Natural killer cell (primary cell): ENCODE results near the gene GPR37L1. TPM values are rescaled to one million over a fixed set of nuclear protein-coding genes. Genes with fewer than 3 reads are reported as not detected.
"Not testable (repeated sequence)": the region's sequence is repeated elsewhere in the genome, so short reads cannot be mapped to it uniquely, and the experiment has no call there.

ENCODE experiments used
- ATAC-seq, 3 donors: fragments of 150-1000 bp in 2 of 3; fragments of 200-7000 bp in 1 of 3; cut with Tn5 transposase; 1 replicate in 1 of 3; 2 replicates in 2 of 3; pipeline ENCODE4 v1.10.0; 2021; ENCODE audit warnings: mild to moderate bottlenecking in 2 of 3, moderate library complexity in 2 of 3
- DNase-seq, 2 donors: peaks; one replicate each; pipeline versions ENCODE4 v3.0.0 to v3.0.0-alpha.2; 2013 to 2021; ENCODE audit warnings: mixed read lengths in 1 of 2
- H3K27ac ChIP-seq: one replicate; pipeline ENCODE4 v1.5.1; 2013; ENCODE audit warnings: mild to moderate bottlenecking, low read length
- H3K27me3 ChIP-seq: one replicate; pipeline ENCODE4 v1.6.1; 2013; ENCODE audit warnings: low read length; ENCODE audit not compliant: control insufficient read depth, insufficient read depth
- H3K36me3 ChIP-seq: one replicate; pipeline ENCODE4 v1.6.1; 2013; ENCODE audit warnings: low read length; ENCODE audit not compliant: control insufficient read depth, insufficient read depth
- H3K4me1 ChIP-seq: one replicate; pipeline ENCODE4 v1.6.1; 2013; ENCODE audit warnings: low read length; ENCODE audit not compliant: control insufficient read depth, insufficient read depth
- H3K4me3 ChIP-seq: one replicate; pipeline ENCODE4 v1.5.1; 2013; ENCODE audit warnings: low read length
- H3K9me3 ChIP-seq: one replicate; pipeline ENCODE4 v1.6.1; 2013; ENCODE audit warnings: low read length; ENCODE audit not compliant: control insufficient read depth, insufficient read depth
- H3K27ac Mint-ChIP-seq, 2 donors: one replicate each; pipeline ENCODE4 v1.8.0; 2022; ENCODE audit warnings: mild to moderate bottlenecking in 2 of 2, mixed read lengths in 2 of 2, moderate library complexity in 1 of 2
- H3K27me3 Mint-ChIP-seq, 2 donors: one replicate each; pipeline ENCODE4 v1.8.0; 2022; ENCODE audit warnings: low read depth in 2 of 2, mixed read lengths in 2 of 2
- H3K36me3 Mint-ChIP-seq: one replicate; pipeline ENCODE4 v1.8.0; 2022; ENCODE audit warnings: mixed read lengths
- H3K4me1 Mint-ChIP-seq, 2 donors: one replicate each; pipeline ENCODE4 v1.8.0; 2022; ENCODE audit warnings: mixed read lengths in 2 of 2
- H3K4me3 Mint-ChIP-seq: one replicate; pipeline ENCODE4 v1.8.0; 2022; ENCODE audit warnings: mild to moderate bottlenecking, moderate library complexity, mixed read lengths
- H3K9me3 Mint-ChIP-seq, 2 donors: one replicate each; pipeline ENCODE4 v1.8.0; 2022; ENCODE audit warnings: mixed read lengths in 2 of 2
- WGBS: methylation state at CpG from one replicate; pipeline ENCODE4 v1.1.7; 2013; ENCODE audit warnings: missing lambda C conversion rate; ENCODE audit not compliant: insufficient coverage; 5-methylcytosine and 5-hydroxymethylcytosine counted together
- intact Hi-C: fragments of 100-400 bp; cut with micrococcal nuclease; formaldehyde crosslinking; loops from one replicate; pipeline ENCODE4 v1.14.2; 2022
- total RNA-seq, 4 donors: library from RNA; stranded (reverse); fragments of 120-200 nt in 1 of 4; gene quantifications; one replicate each; pipeline versions ENCODE4 v1.2.3 to v1.2.4, GENCODE V29; 2013 to 2022
- TF ChIP-seq, protein P1 (sequence below): fragments of 200-600 bp; IDR thresholded peaks from one replicate; pipeline ENCODE4 v1.8.0; 2022; ENCODE audit warnings: antibody characterized with exemption

The GPR37L1 gene
- total RNA-seq, 3 donors from 2014 or later (not counting 1 experiment from before 2014, with no cell fraction given) = not detected

DNA sequence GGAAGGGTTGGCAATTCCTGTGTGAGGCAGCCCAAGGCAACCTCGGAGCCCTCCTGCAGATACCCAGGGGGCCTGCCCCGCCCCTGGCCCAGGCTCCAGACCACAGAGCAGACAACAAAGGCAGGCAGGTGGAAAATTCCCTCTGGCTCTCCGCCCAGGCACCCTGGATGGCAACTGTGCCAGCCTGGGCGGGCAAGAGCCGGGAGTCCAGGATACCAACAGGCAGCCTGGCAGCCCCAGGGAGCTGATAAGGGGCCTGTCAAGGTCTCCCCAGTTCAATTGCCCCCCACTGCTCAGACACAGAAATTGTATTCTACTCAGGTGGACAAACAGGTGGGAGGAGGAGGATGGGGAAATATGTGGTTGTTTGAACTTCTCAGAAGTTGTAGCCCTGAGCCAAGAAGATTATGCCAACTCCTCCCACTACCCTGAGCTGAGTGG lies 15.4 kb upstream of the GPR37L1 start:
- no peaks in the 10 kb centered on the region for H3K9me3 ChIP-seq
- no peaks in the 10 kb centered on the region for H3K27me3 ChIP-seq
- H3K4me1 ChIP-seq = no peaks in the 10 kb centered on the region
- 75% methylated on average over 5 of the region's 5 CpGs for WGBS
- H3K36me3 ChIP-seq = no peaks in the 10 kb centered on the region
- no peak overlapping the region for H3K27ac ChIP-seq
- no peaks in the 10 kb centered on the region for H3K27me3 Mint-ChIP-seq
- no peak for ATAC-seq
- intact Hi-C loops = no loop called here
- no peak overlapping the region for H3K27ac Mint-ChIP-seq
- DNase-seq = no peak
- H3K4me3 Mint-ChIP-seq = no peak overlapping the region
- no peaks in the 10 kb centered on the region for H3K4me1 Mint-ChIP-seq
- H3K9me3 Mint-ChIP-seq = no peaks in the 10 kb centered on the region
- H3K4me3 ChIP-seq = no peak overlapping the region
- no peaks in the 10 kb centered on the region for H3K36me3 Mint-ChIP-seq
- TF ChIP-seq, protein P1, sequence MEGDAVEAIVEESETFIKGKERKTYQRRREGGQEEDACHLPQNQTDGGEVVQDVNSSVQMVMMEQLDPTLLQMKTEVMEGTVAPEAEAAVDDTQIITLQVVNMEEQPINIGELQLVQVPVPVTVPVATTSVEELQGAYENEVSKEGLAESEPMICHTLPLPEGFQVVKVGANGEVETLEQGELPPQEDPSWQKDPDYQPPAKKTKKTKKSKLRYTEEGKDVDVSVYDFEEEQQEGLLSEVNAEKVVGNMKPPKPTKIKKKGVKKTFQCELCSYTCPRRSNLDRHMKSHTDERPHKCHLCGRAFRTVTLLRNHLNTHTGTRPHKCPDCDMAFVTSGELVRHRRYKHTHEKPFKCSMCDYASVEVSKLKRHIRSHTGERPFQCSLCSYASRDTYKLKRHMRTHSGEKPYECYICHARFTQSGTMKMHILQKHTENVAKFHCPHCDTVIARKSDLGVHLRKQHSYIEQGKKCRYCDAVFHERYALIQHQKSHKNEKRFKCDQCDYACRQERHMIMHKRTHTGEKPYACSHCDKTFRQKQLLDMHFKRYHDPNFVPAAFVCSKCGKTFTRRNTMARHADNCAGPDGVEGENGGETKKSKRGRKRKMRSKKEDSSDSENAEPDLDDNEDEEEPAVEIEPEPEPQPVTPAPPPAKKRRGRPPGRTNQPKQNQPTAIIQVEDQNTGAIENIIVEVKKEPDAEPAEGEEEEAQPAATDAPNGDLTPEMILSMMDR = no peak

DNA sequence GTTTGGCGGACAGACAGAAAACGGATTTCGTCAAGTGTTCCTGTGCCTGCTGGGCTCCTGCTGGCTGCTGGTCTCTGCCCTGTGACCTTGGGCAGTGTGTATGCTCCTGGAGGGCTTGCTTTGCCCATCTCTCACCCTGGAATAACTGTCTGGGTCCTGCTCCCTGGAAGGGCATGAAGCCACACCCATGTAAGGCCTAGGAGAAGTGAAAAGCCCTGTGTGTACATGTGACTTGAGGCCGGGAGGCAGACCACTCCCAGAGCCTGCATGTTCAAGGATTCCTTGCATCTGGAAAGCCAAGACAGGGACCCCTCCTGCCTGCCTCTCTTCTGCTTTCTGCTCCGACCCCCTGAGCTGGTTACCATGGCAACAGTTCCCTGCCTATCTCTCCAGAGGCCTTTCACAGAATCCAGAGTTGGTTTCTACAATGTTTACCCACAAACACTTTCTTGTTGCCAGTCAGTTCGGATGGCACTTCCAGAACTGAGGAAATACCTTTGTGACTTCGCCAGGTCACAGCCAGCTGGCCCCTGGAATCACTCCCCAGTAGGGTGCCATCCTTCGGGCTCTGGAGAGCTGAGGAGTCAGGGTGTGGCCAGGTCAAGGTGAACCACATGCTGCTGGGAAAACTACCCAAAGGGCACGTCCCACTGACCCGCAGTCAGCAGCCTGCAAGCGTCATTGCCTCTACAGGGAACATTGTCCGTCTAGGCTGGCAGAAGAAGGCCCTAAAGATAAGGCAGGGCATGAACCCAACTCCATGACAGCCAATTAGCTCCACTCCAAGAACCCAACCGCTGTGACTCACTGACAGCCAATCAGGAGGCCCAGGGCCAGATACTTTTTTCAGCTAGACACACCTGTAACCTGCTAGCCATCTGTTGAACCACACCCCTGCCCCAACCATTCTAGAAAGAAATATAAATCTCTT lies 14.7 kb upstream of the GPR37L1 start:
- Mint-ChIP-seq H3K4me1 (no peaks in the 10 kb centered on the region), H3K36me3 (no peaks in the 10 kb centered on the region), H3K27ac (no peak overlapping the region), H3K27me3 (no peaks in the 10 kb centered on the region), H3K4me3 (no peak overlapping the region), H3K9me3 (no peaks in the 10 kb centered on the region)
- ATAC-seq = no peak
- H3K36me3 ChIP-seq = no peaks in the 10 kb centered on the region
- 89% methylated on average over 13 of the region's 13 CpGs for WGBS
- no peak for DNase-seq
- no peak overlapping the region for H3K4me3 ChIP-seq
- no peaks in the 10 kb centered on the region for H3K4me1 ChIP-seq
- no peaks in the 10 kb centered on the region for H3K27me3 ChIP-seq
- intact Hi-C loops = no loop called here
- TF ChIP-seq, protein P1 = no peak
- H3K9me3 ChIP-seq = no peaks in the 10 kb centered on the region
- H3K27ac ChIP-seq = no peak overlapping the region

DNA sequence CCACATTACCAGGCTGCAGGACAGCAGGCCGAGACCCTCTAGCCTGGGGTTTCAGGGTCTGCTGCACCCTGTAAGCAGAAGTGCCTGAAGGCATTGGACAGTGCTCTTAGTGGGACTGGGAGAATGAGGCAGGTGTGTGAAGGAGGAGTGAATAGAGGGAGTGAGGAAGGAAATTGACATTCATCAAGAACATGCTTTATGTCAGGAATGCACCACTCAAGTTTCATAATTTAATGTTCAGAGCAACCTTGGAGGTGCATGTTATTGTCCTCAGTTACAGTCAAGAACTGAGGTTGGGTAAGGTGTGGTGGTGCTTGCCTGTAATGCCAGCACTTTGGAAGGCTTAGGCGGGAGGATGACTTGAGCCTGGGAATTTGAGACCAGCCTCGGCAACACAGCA lies 11.7 kb upstream of the GPR37L1 start:
- WGBS = 97% methylated on average over 3 of the region's 3 CpGs

DNA sequence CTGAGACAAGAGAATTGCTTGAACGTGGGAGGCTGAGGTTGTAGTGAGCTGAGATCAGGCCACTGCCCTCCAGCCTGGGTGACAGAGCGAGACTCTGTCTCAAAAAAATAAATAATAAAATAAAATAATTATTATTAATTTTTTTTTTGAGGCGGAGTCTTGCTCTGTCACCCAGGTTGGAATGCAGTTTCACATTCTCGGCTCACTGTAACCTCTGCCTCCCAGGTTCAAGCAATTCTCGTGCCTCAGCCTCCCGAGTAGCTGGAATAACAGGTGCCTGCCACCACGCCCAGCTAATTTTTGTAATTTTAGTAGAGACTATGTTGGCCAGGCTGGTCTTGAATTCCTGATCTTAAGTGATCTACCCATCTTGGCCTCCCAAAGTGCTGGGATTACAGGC lies 11.1 kb upstream of the GPR37L1 start:
- H3K4me3 ChIP-seq, H3K36me3 ChIP-seq, H3K27me3 ChIP-seq, H3K4me3 Mint-ChIP-seq, H3K4me1 Mint-ChIP-seq, H3K36me3 Mint-ChIP-seq, H3K27ac ChIP-seq, DNase-seq, H3K27ac Mint-ChIP-seq, H3K9me3 Mint-ChIP-seq, intact Hi-C loops, H3K27me3 Mint-ChIP-seq, H3K4me1 ChIP-seq, H3K9me3 ChIP-seq, ATAC-seq: not testable (repeated sequence)
- 86% methylated on average over 5 of the region's 7 CpGs for WGBS

More for the DNA sequence above, 11.7 kb upstream of the GPR37L1 start:
- no peaks in the 10 kb centered on the region for H3K9me3 ChIP-seq
- no peaks in the 10 kb centered on the region for H3K36me3 ChIP-seq
- Mint-ChIP-seq H3K36me3 (no peaks in the 10 kb centered on the region), H3K4me3 (no peak overlapping the region), H3K9me3 (no peaks in the 10 kb centered on the region), H3K27ac (no peak overlapping the region), H3K27me3 (peaks cover 0 to 4% of the 10 kb centered on the region in 2 donors), H3K4me1 (no peaks in the 10 kb centered on the region)
- TF ChIP-seq, protein P1 = no peak
- no peaks in the 10 kb centered on the region for H3K4me1 ChIP-seq
- no peaks in the 10 kb centered on the region for H3K27me3 ChIP-seq
- no peak overlapping the region for H3K4me3 ChIP-seq
- DNase-seq = no peak
- intact Hi-C loops = no loop called here
- no peak for ATAC-seq
- H3K27ac ChIP-seq = no peak overlapping the region
